HAP-1 (cell line): ENCODE results near the gene FKBP14.

ENCODE experiments used
- DNase-seq, 2 experiments: peaks; one replicate each; pipeline ENCODE4 v3.0.0-alpha.2; 2016 to 2020; ENCODE audit warnings: low spot score in 2 of 2
- H3K27me3 ChIP-seq: fragments of 250-450 bp; sonication (Bioruptor Pico); 2 replicates; pipeline ENCODE4 v1.5.1; 2020; ENCODE audit warnings: low read depth, mild to moderate bottlenecking, moderate library complexity
- H3K36me3 ChIP-seq: fragments of 250-450 bp; sonication (Bioruptor Pico); replicated peaks from 2 replicates; pipeline ENCODE4 v1.5.1; 2020; ENCODE audit warnings: mild to moderate bottlenecking
- H3K4me1 ChIP-seq: fragments of 250-450 bp; sonication (Bioruptor Pico); 2 replicates; pipeline ENCODE4 v1.5.1; 2020; ENCODE audit warnings: mild to moderate bottlenecking
- H3K4me3 ChIP-seq: fragments of 250-450 bp; sonication (Bioruptor Pico); 2 replicates; pipeline ENCODE4 v1.5.1; 2020; ENCODE audit warnings: mild to moderate bottlenecking, moderate library complexity
- H3K9me3 ChIP-seq: fragments of 250-450 bp; sonication (Bioruptor Pico); 2 replicates; pipeline ENCODE4 v1.5.1; 2020; ENCODE audit warnings: mild to moderate bottlenecking, moderate library complexity
- in situ Hi-C: fragments of 300-500 bp; cut with MboI; formaldehyde crosslinking; loops from 3 replicates; pipeline ENCODE4 v1.14.3; 2020; ENCODE audit warnings: low sequenced_read_pairs, inconsistent platforms, mixed read lengths

Gene FKBP14

DNA sequence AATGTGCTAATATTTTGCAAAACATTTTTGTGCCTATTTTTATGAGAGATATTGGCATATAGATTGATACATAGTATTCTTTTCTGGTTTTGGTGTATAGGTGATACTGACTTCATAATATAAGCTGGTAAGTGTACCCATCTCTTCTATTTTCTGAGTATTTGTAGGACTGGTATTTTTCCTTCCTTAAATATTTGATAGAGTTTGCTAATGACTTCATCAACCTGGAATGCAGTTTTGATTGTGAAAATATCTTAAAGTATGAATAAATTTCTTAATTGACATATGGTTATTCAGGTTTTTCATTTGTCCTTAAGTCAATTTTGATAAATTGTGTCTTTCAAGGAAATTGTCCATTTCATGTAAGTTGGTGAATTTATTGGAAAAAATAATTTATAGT is 30.9 kb downstream of the FKBP14 start:
- in situ Hi-C loops, result no loop called here
- DNase-seq, result no peak
- Histone ChIP-seq H3K4me1 (peaks cover 9% of the 10 kb centered on the region), H3K4me3 (no peak overlapping the region), H3K36me3 (no peaks in the 10 kb centered on the region), H3K27me3 (no peaks in the 10 kb centered on the region), H3K9me3 (peaks cover 3% of the 10 kb centered on the region)

DNA sequence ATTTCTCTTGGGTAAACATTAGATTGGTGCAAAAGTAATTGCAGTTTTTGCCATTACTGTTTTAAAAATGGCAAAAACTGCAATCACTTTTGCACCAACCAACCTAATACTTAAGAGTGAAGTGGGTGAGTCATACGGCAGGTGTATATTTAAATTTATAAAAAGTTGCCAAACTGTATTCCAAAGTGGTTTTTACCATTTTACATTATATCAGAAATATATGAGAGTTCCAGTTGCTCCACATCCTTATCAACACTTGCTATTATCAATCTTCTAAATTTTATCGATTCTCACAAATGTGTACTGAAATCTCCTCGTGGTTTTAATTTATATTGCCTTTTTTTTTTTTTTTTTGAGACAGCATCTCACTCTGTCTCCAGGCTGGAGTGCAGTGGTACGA is 33.4 kb downstream of the FKBP14 start:
- no peak for DNase-seq
- Histone ChIP-seq H3K27me3 (no peaks in the 10 kb centered on the region), H3K9me3 (peaks cover 3% of the 10 kb centered on the region), H3K36me3 (no peaks in the 10 kb centered on the region), H3K4me3 (no peak overlapping the region), H3K4me1 (peaks cover 4% of the 10 kb centered on the region)
- in situ Hi-C loops, result no loop called here

DNA sequence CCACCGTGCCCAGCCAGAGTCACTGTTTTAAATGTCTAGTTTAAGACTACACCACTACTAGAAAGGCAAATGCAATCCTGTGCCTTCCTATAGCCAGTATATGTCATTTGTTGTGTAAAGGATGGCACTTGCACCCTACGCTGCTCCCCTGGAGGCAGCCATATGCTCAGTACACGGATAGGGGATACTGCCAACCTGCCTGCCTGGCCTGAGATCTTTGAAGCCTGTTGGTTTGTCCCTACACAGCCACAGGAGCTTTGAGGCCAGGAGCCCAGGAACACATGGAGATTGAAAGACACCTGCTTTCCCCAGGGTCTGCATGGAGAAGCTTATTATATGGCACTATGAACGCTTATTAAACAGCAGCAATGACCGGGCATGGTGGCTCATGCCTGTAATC is 34.6 kb downstream of the FKBP14 start:
- in situ Hi-C loops, result no loop called here
- DNase-seq, result no peak
- no peaks in the 10 kb centered on the region for H3K36me3 ChIP-seq
- H3K9me3 ChIP-seq, result peaks cover 3% of the 10 kb centered on the region
- no peaks in the 10 kb centered on the region for H3K27me3 ChIP-seq
- peaks cover 12% of the 10 kb centered on the region for H3K4me1 ChIP-seq
- H3K4me3 ChIP-seq, result no peak overlapping the region

DNA sequence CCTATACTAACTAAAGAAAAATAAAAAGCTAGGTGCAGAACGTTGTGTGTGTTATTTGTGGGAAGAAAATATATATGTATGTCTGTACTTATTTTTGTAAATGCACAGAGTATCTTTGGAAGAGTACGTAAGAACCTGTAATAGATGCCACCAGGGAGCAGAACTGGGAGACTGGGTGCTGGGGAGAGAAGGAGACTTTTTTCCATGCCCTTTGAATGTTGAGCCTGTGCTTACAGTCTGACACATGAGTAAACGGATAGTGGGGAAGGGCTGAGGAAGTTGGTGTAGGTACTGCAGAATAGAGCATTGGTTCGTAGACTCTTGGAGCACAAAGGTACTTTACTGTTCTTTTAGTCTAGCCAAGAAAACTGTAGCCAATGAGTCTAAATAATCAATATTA is 35.6 kb downstream of the FKBP14 start:
- Histone ChIP-seq H3K4me3 (no peak overlapping the region), H3K36me3 (no peaks in the 10 kb centered on the region), H3K4me1 (peaks cover 14% of the 10 kb centered on the region), H3K9me3 (peaks cover 3% of the 10 kb centered on the region), H3K27me3 (no peaks in the 10 kb centered on the region)
- no peak for DNase-seq
- in situ Hi-C loops, result no loop called here

DNA sequence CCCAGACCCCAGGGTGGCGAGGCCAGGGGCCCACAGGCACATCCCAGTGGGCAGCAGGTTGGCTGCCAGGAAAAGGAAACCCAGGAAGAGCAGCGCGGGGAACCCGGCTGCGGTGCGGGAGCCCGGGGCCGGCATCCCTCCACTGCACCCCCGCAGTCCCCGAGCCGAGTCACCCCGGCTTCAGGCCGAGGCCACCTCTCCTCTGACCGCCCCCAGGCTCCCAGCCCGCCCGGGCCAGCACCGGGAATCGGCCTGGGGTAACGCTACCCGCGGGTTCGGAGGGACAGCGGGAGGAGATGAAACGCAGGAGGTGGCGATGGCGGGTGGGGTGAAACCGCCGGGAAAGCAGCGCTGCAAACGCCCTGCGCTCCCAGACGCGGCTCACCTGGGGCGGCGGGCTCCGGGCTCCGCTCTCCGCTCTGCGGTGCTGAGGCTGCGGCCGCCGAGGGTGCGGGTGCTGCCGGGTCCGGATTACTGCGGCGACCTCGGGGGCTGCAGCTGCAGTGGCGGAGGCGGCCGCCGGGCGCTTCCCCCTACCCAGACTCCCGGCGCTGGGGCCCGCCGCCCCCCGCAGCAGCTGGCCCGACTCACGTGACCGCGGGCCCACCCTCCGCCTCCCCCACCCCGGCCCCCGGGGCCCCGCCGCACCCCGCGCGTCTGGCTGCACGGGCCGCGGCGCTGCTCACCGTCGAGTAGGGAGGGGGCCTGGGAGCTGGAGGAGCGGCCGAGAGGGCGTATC is 37.1 kb downstream of the FKBP14 start, which contains the start of gene SCRN1:
TSS of gene SCRN1 (minus strand) at position 545 of the 739 bp plus-strand sequence. CDS start 20,734 bp downstream, outside the sequence.
- peaks cover 14% of the 10 kb centered on the region for H3K4me1 ChIP-seq
- no peaks in the 10 kb centered on the region for H3K27me3 ChIP-seq
- H3K9me3 ChIP-seq, result peaks cover 3% of the 10 kb centered on the region
- in situ Hi-C loops, result no loop called here
- H3K36me3 ChIP-seq, result no peaks in the 10 kb centered on the region
- DNase-seq, result peak; percentile 50 to 79
- H3K4me3 ChIP-seq, result peak within 1 kb of the TSS; percentile 92

DNA sequence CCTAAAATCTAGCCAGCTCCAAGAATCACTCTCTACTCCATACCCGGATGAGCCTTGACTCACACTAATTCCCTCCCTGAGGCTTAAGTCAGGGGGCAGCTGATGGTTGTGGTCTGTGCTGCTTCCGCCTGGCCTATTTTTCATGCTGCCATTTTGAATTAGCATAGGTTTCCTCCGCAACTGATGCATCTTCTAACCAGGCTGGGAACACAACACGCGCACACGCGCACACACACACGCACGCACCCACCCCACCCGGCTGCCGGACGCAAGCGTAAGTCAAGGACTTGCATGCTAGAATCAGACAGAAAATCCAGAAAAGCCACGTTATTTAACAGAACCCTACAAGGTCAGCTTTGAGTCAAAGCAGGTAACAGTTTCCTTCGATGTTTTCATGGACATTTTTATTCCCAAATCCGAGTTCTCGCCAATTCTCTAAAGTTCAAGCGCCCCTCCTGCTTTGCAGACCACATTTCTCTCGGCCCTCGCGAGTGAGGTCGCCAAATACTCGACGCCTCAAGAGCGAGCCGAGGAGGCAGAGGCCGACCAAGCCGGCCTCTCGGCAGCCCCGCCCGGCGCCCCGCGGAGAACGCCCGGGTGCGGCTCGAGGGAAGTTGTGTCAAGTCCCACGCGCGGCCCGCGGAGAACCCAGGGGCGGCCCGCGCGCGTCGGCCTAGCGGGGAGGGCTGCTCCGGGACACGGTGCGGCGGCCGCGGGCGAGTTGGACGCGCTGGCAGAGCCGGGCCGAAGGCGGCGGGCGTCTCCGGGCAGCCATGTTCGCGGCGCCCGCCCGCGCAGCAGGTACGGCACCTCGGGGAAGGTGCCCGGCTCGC is 37.9 kb downstream of the FKBP14 start:
- peak overlapping the region; percentile 92 for H3K4me3 ChIP-seq
- no peaks in the 10 kb centered on the region for H3K36me3 ChIP-seq
- in situ Hi-C loops, result no loop called here
- H3K9me3 ChIP-seq, result peaks cover 3% of the 10 kb centered on the region; the same call in 1 of the 2 replicates
- H3K4me1 ChIP-seq, result peaks cover 19% of the 10 kb centered on the region
- H3K27me3 ChIP-seq, result no peaks in the 10 kb centered on the region
- peak; percentile 70 to 76 for DNase-seq

DNA sequence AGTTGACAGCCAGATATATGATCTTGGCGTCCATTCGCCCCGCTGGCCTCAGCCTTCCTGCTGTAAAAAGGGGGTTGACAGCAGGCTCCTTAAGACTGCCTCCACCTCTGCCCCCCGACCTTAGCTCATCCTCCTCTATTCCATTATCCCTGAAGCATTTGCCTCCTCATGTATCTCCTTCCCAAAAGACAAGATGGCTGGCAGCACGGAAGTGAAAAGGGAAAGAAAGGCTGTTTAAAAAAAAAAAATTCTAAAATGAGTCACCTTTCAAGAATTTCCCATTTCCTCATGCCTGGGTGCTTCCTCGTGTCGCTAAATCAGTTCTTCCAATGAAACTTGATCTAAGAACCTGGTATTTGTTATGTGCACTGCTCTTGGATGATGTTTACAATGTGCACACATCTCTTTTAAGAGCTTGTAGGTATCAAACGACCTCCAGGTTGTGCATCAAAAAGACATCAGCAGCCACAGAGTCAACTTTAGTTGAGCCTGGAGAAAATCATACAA is 38.6 kb downstream of the FKBP14 start:
- Histone ChIP-seq H3K36me3 (no peaks in the 10 kb centered on the region), H3K4me3 (peak overlapping the region; percentile 92), H3K9me3 (peaks cover 1% of the 10 kb centered on the region; the same call in 1 of the 2 replicates), H3K4me1 (peaks cover 23% of the 10 kb centered on the region), H3K27me3 (no peaks in the 10 kb centered on the region)
- in situ Hi-C loops, result no loop called here
- DNase-seq, result peak; percentile 29 to 57

DNA sequence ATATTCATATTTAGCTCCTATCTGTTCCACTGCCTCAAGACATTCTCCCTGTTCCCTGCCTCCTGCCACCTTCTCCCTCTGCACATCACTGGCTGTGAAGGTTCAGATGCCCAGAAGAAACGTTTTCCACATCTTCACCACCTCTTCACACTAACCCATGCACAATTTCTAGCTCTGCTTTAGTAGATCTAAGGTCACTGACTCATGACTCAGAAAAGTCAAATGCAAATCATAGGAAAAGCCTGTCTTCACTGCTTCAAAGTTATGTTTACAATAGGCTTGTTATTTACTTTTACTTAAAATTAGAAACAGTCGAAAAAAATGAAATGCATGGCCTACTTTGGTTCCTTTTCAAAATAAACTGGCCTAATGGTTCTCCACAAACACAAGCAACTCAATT is 39.4 kb downstream of the FKBP14 start:
- Histone ChIP-seq H3K4me1 (peaks cover 23% of the 10 kb centered on the region), H3K36me3 (no peaks in the 10 kb centered on the region), H3K4me3 (peak overlapping the region; percentile 92), H3K9me3 (no peaks in the 10 kb centered on the region), H3K27me3 (no peaks in the 10 kb centered on the region)
- no peak for DNase-seq
- in situ Hi-C loops, result no loop called here

DNA sequence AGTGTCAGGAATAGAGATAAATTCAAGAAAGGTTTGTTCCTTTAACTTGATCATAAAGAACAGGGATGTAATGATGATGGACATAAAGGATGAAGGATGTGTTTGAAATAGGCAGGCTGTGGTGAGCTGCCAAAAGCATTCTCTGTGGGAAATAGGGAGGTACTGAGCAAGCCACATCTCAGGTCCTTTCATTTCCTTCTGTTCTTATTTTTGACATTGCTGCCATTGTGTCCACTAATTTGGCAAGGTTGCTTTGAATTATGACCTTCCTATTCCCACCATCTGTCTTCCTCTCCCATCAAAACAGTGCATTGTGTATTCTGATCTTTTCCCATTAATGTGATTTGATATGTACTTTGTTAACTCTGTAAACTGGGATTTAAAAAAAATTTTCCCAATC is 46.4 kb downstream of the FKBP14 start:
- Histone ChIP-seq H3K36me3 (no peaks in the 10 kb centered on the region), H3K4me3 (no peak overlapping the region), H3K9me3 (no peaks in the 10 kb centered on the region), H3K27me3 (no peaks in the 10 kb centered on the region), H3K4me1 (peaks cover 13% of the 10 kb centered on the region)
- DNase-seq, result no peak
- in situ Hi-C loops, result no loop called here

DNA sequence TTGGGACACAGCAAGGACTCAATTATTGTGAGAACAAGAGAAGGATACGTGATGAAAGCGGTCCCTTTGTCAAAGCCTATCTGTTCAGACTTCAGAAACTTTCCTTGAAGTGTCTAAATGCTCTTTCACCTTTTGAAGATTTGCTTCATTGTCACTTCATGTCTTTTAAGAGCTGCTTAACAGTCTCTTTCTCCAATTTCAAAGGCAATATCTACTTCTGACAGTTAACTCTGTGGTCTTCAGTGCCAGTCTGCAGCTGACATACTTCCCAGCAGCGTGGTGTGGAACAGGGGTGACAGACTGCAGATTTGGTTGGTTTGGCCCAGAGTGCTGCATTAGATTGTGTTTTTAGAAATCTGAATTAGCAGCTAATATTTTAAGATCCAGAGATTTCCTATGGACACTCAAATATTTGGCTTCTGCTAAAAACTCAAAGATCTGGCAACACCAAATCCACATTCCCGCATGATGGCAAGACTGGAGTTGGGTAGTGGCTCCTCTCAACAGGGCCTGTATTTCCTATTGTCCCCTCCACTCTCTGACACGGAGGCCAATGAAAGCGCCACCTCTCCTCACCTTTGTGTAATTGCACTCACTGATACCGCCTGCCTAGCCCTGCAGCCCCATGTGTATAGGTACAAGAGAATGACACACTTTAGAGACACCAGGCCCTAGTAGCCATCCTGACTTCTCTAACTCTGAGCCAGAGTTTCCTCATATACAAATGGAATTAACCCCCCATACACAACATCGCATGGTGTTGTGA is 48.4 kb downstream of the FKBP14 start:
- in situ Hi-C loops, result no loop called here

DNA sequence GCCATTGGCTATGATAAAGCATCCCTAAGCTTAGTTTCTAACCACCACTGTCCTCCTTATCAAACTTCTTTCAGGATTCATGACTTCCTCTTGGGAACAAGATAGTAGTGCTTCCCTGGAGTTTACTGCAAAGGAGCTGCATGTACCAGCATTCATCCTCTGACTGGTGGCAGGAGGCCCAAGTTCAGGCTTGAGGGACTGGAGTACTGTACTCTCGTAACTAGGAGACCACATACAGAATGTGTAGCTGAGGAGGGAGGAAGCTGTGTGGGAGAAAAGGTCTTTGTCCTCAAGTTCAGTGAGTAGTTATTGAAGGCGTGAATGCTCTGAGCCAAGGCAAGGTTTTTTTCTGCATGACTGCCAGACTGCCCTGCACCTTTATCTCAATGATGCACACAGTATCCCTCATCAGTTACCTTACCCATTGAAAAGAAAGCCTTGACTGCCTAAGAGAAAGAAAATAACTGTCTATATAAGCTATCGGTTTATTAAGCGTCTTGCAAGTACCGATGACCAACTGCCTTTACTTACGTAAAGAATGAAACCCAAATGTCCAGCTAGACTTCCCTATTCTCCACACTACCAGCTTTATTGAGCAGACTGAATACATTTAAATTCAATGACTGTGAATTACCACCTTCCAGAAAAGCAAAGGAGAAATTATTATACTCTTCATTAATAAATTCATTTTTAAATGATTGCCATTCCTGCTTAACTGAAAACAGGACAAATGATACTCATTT is 49.7 kb downstream of the FKBP14 start:
- Histone ChIP-seq H3K4me1 (0 out of 2 replicates have a peak, but pooled peaks cover 7% of the 10 kb centered on the region), H3K9me3 (no peaks in the 10 kb centered on the region), H3K4me3 (no peak overlapping the region), H3K36me3 (0 out of 2 replicates have a peak, but pooled peaks cover under 1% of the 10 kb centered on the region), H3K27me3 (no peaks in the 10 kb centered on the region)
- in situ Hi-C loops, result no loop called here
- no peak for DNase-seq

More for the DNA sequence above, 48.4 kb downstream of the FKBP14 start:
- no peak overlapping the region for H3K4me3 ChIP-seq
- no peaks in the 10 kb centered on the region for H3K9me3 ChIP-seq
- peak in 1 of 2 experiments; percentile 57 for DNase-seq
- no peaks in the 10 kb centered on the region for H3K27me3 ChIP-seq
- 0 out of 2 replicates have a peak, but pooled peaks cover 4% of the 10 kb centered on the region for H3K4me1 ChIP-seq
- H3K36me3 ChIP-seq, result no peaks in the 10 kb centered on the region

DNA sequence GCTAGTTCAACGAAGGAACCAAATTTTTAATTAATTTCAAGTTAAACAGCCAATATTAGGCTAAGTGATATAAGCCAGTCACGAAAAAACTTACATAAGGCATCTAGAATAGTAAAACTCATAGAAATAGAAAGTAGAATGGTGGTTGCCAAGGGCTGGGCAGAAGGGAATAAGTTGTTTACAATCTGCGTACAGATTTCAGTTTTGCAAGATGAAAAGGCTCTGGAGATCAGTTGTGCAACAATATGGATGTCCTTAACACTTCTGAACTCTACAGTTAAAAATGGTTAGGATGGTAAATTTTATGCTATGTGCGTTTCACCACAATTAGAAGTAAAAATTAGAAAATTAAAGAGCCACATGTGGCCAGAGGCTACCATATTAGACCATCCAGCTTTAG is 50.2 kb downstream of the FKBP14 start:
- H3K36me3 ChIP-seq, result 0 out of 2 replicates have a peak, but pooled peaks cover 2% of the 10 kb centered on the region
- no peak overlapping the region for H3K4me3 ChIP-seq
- H3K9me3 ChIP-seq, result no peaks in the 10 kb centered on the region
- H3K4me1 ChIP-seq, result 0 out of 2 replicates have a peak, but pooled peaks cover 7% of the 10 kb centered on the region
- DNase-seq, result no peak
- in situ Hi-C loops, result no loop called here
- no peaks in the 10 kb centered on the region for H3K27me3 ChIP-seq

DNA sequence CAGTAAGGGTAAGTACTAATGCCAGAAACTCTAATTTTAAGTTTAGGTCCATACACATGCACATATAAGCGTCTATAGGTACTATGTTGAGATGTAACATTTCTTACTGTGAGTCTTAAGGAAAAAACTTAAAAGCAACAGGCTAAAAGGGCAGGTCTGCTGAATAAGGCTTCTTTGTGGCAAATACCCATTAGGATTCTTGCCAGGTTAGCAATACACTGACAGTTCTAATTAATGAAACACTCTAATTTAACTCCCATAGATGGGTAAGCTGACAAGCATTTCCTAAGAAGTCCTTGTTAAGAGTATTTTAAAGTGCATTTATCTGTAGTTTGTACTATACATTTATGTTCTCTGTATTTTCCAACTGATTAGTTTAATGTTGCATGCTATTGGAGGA is 50.9 kb downstream of the FKBP14 start:
- H3K9me3 ChIP-seq, result no peaks in the 10 kb centered on the region
- DNase-seq, result no peak
- in situ Hi-C loops, result no loop called here
- no peak overlapping the region for H3K4me3 ChIP-seq
- H3K4me1 ChIP-seq, result 0 out of 2 replicates have a peak, but pooled peaks cover 7% of the 10 kb centered on the region
- 0 out of 2 replicates have a peak, but pooled peaks cover 2% of the 10 kb centered on the region for H3K36me3 ChIP-seq
- H3K27me3 ChIP-seq, result no peaks in the 10 kb centered on the region
